ENCODE results near the gene CEP290.
A peak's percentile ranks its signal among the peaks of the same experiment; 100 is the strongest.
"Not testable (repeated sequence)": the region's sequence is repeated elsewhere in the genome, so short reads cannot be mapped to it uniquely, and the experiment has no call there.

CEP290 gene

DNA sequence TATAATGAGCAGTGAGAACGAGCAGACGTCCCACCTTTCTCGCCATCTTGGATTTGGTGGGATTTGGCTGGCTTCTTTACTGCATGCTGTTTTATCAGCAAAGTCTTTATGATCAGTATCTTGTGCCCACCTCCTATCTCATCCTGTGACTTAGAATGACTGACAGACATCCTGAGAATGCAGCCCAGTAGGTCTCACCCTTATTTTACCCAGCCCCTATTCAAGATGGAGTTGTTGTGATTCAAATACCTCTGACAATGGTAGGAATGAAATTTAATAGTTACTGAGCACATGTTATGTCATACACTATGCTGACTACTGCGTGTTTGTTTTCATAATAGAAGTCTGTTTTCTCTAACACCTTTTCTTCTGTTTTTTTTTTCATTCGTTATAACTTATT lies 2.1 kb upstream of the CEP290 start:
- no peak overlapping the region for H3K27ac ChIP-seq (ENCODE audit: low read length, poor library complexity, severe bottlenecking)
- H3K9ac ChIP-seq (ENCODE audit: low read length): no peak overlapping the region
- H3K9me3 ChIP-seq (ENCODE audit: control insufficient read depth, low read length): no peaks in the 10 kb centered on the region
- H2BK12ac ChIP-seq (ENCODE audit: low read length in 2 of 2): no peak overlapping the region
- no peak overlapping the region for H3K23ac ChIP-seq (ENCODE audit: low read length in 2 of 2)
- no peaks in the 10 kb centered on the region for H3K27me3 ChIP-seq (ENCODE audit: control insufficient read depth in 1 of 2, insufficient read depth in 1 of 2, low read length in 2 of 2)
- 96% methylated on average over 5 of the region's 5 CpGs for WGBS
- H3K14ac ChIP-seq (ENCODE audit: low read length in 2 of 2): no peak overlapping the region
- H3K18ac ChIP-seq (ENCODE audit: low read depth in 1 of 2, low read length in 2 of 2): no peak overlapping the region
- no peak for DNase-seq
- H3K36me3 ChIP-seq (ENCODE audit: control insufficient read depth in 1 of 2, insufficient read depth in 2 of 2, low read depth in 1 of 2, low read length in 2 of 2): peaks cover 4 to 7% of the 10 kb centered on the region in 2 experiments
- no peak overlapping the region for H4K8ac ChIP-seq (ENCODE audit: low read length)
- no peak overlapping the region for H3K4ac ChIP-seq (ENCODE audit: low read depth in 1 of 2, low read length in 2 of 2)
- no peak overlapping the region for H3K4me3 ChIP-seq (ENCODE audit: insufficient read depth in 1 of 2, low read depth in 1 of 2, low read length in 2 of 2)
- H3K4me1 ChIP-seq (ENCODE audit: control insufficient read depth, insufficient read depth, low read depth, low read length): peaks cover 4% of the 10 kb centered on the region
- no peak overlapping the region for H4K91ac ChIP-seq (ENCODE audit: low read length)
- H2BK15ac ChIP-seq (ENCODE audit: low read depth, poor library complexity, severe bottlenecking): no peak overlapping the region
- H3K79me1 ChIP-seq (replicated peaks; ENCODE audit: low read length, poor library complexity, severe bottlenecking): peaks cover 15% of the 10 kb centered on the region
- no peak overlapping the region for H3K4me2 ChIP-seq (ENCODE audit: low read length, poor library complexity, severe bottlenecking)
- H2AK5ac ChIP-seq (ENCODE audit: low read length, severe bottlenecking): no peak overlapping the region
- no peak overlapping the region for H2AFZ ChIP-seq (ENCODE audit: low read depth, low read length)
- no peak overlapping the region for H2BK5ac ChIP-seq (ENCODE audit: low read depth, low read length, poor library complexity, severe bottlenecking)
- no peak overlapping the region for H2BK120ac ChIP-seq (ENCODE audit: low read depth, low read length)

DNA sequence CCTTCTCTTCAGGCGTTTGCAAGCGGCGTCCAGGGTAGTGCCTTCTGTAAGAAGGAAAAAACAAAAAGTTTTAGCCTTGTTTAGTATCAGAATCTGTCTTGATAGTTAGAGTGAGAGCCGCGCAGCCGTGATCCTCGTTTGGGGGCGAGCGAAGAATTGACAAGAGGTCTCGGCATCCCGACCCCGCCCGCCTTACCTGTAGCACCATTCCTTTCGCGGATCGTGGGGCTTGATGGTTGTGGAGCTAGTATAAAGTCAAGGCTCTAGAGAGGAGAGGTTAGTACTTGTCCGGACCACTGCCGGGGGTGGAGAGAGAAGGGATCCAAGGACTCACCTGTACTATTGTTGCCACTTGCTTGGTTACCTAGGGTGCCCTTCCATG lies 713 bp upstream of the CEP290 start:
- Histone ChIP-seq H3K4me1 (ENCODE audit: control insufficient read depth, insufficient read depth, low read depth, low read length) (peaks cover 4% of the 10 kb centered on the region), H3K9me3 (ENCODE audit: control insufficient read depth, low read length) (no peaks in the 10 kb centered on the region), H3K4me2 (ENCODE audit: low read length, poor library complexity, severe bottlenecking) (peak overlapping the region; percentile 96)

DNA sequence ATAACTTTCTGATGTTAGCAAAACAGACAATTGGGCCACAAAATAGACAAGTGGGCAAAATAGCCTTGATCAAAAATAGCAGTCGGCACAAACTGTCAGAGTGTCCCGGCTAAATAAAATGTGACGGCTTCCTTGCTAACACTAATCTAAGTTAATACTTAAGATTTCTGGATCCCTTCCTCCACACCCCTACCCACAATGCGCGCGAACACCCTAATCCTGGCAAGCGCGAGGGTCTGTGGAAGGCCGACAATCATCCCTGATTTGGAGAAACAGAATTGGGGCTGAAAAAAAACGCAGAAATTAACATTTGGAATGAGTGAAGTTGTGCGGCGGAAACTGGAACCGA lies 489 bp downstream of the CEP290 start:
- Histone ChIP-seq H2BK15ac (ENCODE audit: low read depth, poor library complexity, severe bottlenecking) (no peak overlapping the region), H2BK120ac (ENCODE audit: low read depth, low read length) (no peak overlapping the region), H3K4me3 (ENCODE audit: insufficient read depth in 1 of 2, low read depth in 1 of 2, low read length in 2 of 2) (peak overlapping the region; percentile 84 to 91), H2BK12ac (ENCODE audit: low read length in 2 of 2) (no peak overlapping the region), H3K27me3 (ENCODE audit: control insufficient read depth in 1 of 2, insufficient read depth in 1 of 2, low read length in 2 of 2) (no peaks in the 10 kb centered on the region), H2BK5ac (ENCODE audit: low read depth, low read length, poor library complexity, severe bottlenecking) (no peak overlapping the region), H3K9me3 (ENCODE audit: control insufficient read depth, low read length) (no peaks in the 10 kb centered on the region), H2AK5ac (ENCODE audit: low read length, severe bottlenecking) (no peak overlapping the region), H3K79me1 (replicated peaks; ENCODE audit: low read length, poor library complexity, severe bottlenecking) (peaks cover 16% of the 10 kb centered on the region), H3K14ac (ENCODE audit: low read length in 2 of 2) (no peak overlapping the region), H3K36me3 (ENCODE audit: control insufficient read depth in 1 of 2, insufficient read depth in 2 of 2, low read depth in 1 of 2, low read length in 2 of 2) (peaks cover 4 to 31% of the 10 kb centered on the region in 2 experiments), H4K91ac (ENCODE audit: low read length) (no peak overlapping the region), H3K9ac (ENCODE audit: low read length) (peak overlapping the region; percentile 91), H3K27ac (ENCODE audit: low read length, poor library complexity, severe bottlenecking) (peak overlapping the region; percentile 71), H3K23ac (ENCODE audit: low read length in 2 of 2) (no peak overlapping the region), H2AFZ (ENCODE audit: low read depth, low read length) (peak overlapping the region; percentile 97), H4K8ac (ENCODE audit: low read length) (peak overlapping the region; percentile 87), H3K4me1 (ENCODE audit: control insufficient read depth, insufficient read depth, low read depth, low read length) (peaks cover 4% of the 10 kb centered on the region), H3K4ac (ENCODE audit: low read depth in 1 of 2, low read length in 2 of 2) (peak overlapping the region in 1 of 2 experiments; percentile 43), H3K4me2 (ENCODE audit: low read length, poor library complexity, severe bottlenecking) (peak overlapping the region; percentile 90), H3K18ac (ENCODE audit: low read depth in 1 of 2, low read length in 2 of 2) (peak overlapping the region in 1 of 2 experiments; percentile 73)
- 17% methylated on average over 13 of the region's 13 CpGs for WGBS
- DNase-seq: no peak

More for the DNA sequence above, 713 bp upstream of the CEP290 start:
- no peak overlapping the region for H4K91ac ChIP-seq (ENCODE audit: low read length)
- DNase-seq: no peak
- H2BK5ac ChIP-seq (ENCODE audit: low read depth, low read length, poor library complexity, severe bottlenecking): no peak overlapping the region
- no peak overlapping the region for H2BK15ac ChIP-seq (ENCODE audit: low read depth, poor library complexity, severe bottlenecking)
- H3K36me3 ChIP-seq (ENCODE audit: control insufficient read depth in 1 of 2, insufficient read depth in 2 of 2, low read depth in 1 of 2, low read length in 2 of 2): peaks cover 4 to 20% of the 10 kb centered on the region in 2 experiments
- H3K18ac ChIP-seq (ENCODE audit: low read depth in 1 of 2, low read length in 2 of 2): peak overlapping the region; percentile 34 to 59
- H2AK5ac ChIP-seq (ENCODE audit: low read length, severe bottlenecking): no peak overlapping the region
- no peak overlapping the region for H3K27ac ChIP-seq (ENCODE audit: low read length, poor library complexity, severe bottlenecking)
- H2AFZ ChIP-seq (ENCODE audit: low read depth, low read length): peak overlapping the region; percentile 73
- no peak overlapping the region for H3K23ac ChIP-seq (ENCODE audit: low read length in 2 of 2)
- H3K14ac ChIP-seq (ENCODE audit: low read length in 2 of 2): peak overlapping the region in 1 of 2 experiments; percentile 10
- H3K4me3 ChIP-seq (ENCODE audit: insufficient read depth in 1 of 2, low read depth in 1 of 2, low read length in 2 of 2): peak overlapping the region; percentile 74 to 91
- peak overlapping the region in 1 of 2 experiments; percentile 6 for H2BK12ac ChIP-seq (ENCODE audit: low read length in 2 of 2)
- H3K9ac ChIP-seq (ENCODE audit: low read length): peak overlapping the region; percentile 91
- no peak overlapping the region for H2BK120ac ChIP-seq (ENCODE audit: low read depth, low read length)
- no peaks in the 10 kb centered on the region for H3K27me3 ChIP-seq (ENCODE audit: control insufficient read depth in 1 of 2, insufficient read depth in 1 of 2, low read length in 2 of 2)
- WGBS: under 1% methylated on average over 18 of the region's 18 CpGs
- peaks cover 14% of the 10 kb centered on the region for H3K79me1 ChIP-seq (replicated peaks; ENCODE audit: low read length, poor library complexity, severe bottlenecking)
- peak overlapping the region; percentile 97 for H4K8ac ChIP-seq (ENCODE audit: low read length)
- peak overlapping the region in 1 of 2 experiments; percentile 64 for H3K4ac ChIP-seq (ENCODE audit: low read depth in 1 of 2, low read length in 2 of 2)

DNA sequence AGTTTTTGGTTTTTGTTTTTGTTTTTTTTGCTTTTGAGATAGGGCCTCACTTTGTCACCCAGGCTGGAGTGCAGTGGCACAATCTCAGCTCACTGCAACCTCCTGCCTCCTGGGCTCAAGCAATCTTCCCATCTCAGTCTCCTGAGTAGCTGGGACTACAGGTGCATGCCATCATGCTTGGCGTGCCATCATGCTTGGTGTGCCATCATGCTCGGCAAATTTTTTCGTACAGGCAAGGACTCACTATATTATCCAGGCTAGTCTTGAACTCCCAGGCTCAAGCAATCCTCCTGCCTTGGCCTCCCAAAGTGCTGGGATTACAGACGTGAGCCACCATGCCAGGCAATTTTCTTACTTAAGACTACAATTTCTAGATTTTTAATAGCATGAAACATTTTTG lies 2.2 kb downstream of the CEP290 start:
- DNase-seq; H2AFZ ChIP-seq (ENCODE audit: low read depth, low read length); H3K4ac ChIP-seq (ENCODE audit: low read depth in 1 of 2, low read length in 2 of 2); H3K18ac ChIP-seq (ENCODE audit: low read depth in 1 of 2, low read length in 2 of 2); H2BK15ac ChIP-seq (ENCODE audit: low read depth, poor library complexity, severe bottlenecking); H3K9me3 ChIP-seq (ENCODE audit: control insufficient read depth, low read length); H2BK12ac ChIP-seq (ENCODE audit: low read length in 2 of 2); H3K27me3 ChIP-seq (ENCODE audit: control insufficient read depth in 1 of 2, insufficient read depth in 1 of 2, low read length in 2 of 2); H4K8ac ChIP-seq (ENCODE audit: low read length); H4K91ac ChIP-seq (ENCODE audit: low read length); H3K4me2 ChIP-seq (ENCODE audit: low read length, poor library complexity, severe bottlenecking); H2AK5ac ChIP-seq (ENCODE audit: low read length, severe bottlenecking); H3K4me1 ChIP-seq (ENCODE audit: control insufficient read depth, insufficient read depth, low read depth, low read length); H3K14ac ChIP-seq (ENCODE audit: low read length in 2 of 2); H3K23ac ChIP-seq (ENCODE audit: low read length in 2 of 2); H2BK5ac ChIP-seq (ENCODE audit: low read depth, low read length, poor library complexity, severe bottlenecking); H3K27ac ChIP-seq (ENCODE audit: low read length, poor library complexity, severe bottlenecking); H3K9ac ChIP-seq (ENCODE audit: low read length); H3K4me3 ChIP-seq (ENCODE audit: insufficient read depth in 1 of 2, low read depth in 1 of 2, low read length in 2 of 2); H2BK120ac ChIP-seq (ENCODE audit: low read depth, low read length): not testable (repeated sequence)
- Histone ChIP-seq H3K79me1 (replicated peaks; ENCODE audit: low read length, poor library complexity, severe bottlenecking) (peaks cover 16% of the 10 kb centered on the region), H3K36me3 (ENCODE audit: control insufficient read depth in 1 of 2, insufficient read depth in 2 of 2, low read depth in 1 of 2, low read length in 2 of 2) (peaks cover 4 to 45% of the 10 kb centered on the region in 2 experiments)
- 98% methylated on average over 4 of the region's 4 CpGs for WGBS
